IPS-15b (cell line): ENCODE measurements around the gene SGTB.
"Not testable (repeated sequence)": the region's sequence is repeated elsewhere in the genome, so short reads cannot be mapped to it uniquely, and the experiment has no call there.

Experiments used
- H3K27me3 ChIP-seq: one replicate; pipeline ENCODE4 v1.6.1; 2013; ENCODE audit warnings: low read length; ENCODE audit not compliant: control insufficient read depth, insufficient read depth
- H3K36me3 ChIP-seq: one replicate; pipeline ENCODE4 v1.6.1; 2013; ENCODE audit warnings: low read length; ENCODE audit not compliant: control insufficient read depth, insufficient read depth
- H3K4me1 ChIP-seq: one replicate; pipeline ENCODE4 v1.6.1; 2013; ENCODE audit warnings: mild to moderate bottlenecking, low read length; ENCODE audit not compliant: control insufficient read depth, insufficient read depth
- H3K4me3 ChIP-seq: one replicate; pipeline ENCODE4 v1.5.1; 2013; ENCODE audit warnings: low read depth, low read length
- H3K9ac ChIP-seq: one replicate; pipeline ENCODE4 v1.6.1; 2013; ENCODE audit warnings: low read depth, mild to moderate bottlenecking, low read length
- H3K9me3 ChIP-seq: one replicate; pipeline ENCODE4 v1.6.1; 2013; ENCODE audit warnings: mild to moderate bottlenecking, low read length; ENCODE audit not compliant: control insufficient read depth, insufficient read depth

Gene SGTB

DNA sequence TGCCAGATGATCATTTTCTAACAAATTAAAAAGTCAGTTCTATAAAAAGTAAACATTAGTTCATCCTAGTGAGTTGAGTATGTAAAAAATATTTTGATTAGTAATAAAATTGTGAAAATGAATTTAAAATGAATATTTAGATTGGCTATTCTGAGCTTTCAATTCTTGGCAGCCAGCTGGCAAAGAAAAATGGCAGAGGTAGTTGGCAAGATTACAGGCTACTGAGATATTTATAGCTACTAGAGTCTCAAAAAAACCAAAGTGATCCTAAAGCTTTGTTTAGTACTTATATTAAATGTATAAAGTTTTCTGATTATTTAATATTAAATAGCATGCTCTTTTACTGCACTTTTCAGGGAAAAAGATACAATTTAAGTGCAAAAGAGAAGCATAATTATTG is 25.0 kb downstream of the SGTB start:
- H3K4me1 ChIP-seq: peaks cover 3% of the 10 kb centered on the region
- no peak overlapping the region for H3K4me3 ChIP-seq
- H3K9me3 ChIP-seq: no peaks in the 10 kb centered on the region
- no peaks in the 10 kb centered on the region for H3K27me3 ChIP-seq
- H3K36me3 ChIP-seq: no peaks in the 10 kb centered on the region
- H3K9ac ChIP-seq: no peak overlapping the region

GRCh38 chr5:65695896-65696295 is 26.0 kb downstream of the SGTB start:
- Histone ChIP-seq H3K4me3 (no peak overlapping the region), H3K4me1 (peaks cover 3% of the 10 kb centered on the region)

DNA sequence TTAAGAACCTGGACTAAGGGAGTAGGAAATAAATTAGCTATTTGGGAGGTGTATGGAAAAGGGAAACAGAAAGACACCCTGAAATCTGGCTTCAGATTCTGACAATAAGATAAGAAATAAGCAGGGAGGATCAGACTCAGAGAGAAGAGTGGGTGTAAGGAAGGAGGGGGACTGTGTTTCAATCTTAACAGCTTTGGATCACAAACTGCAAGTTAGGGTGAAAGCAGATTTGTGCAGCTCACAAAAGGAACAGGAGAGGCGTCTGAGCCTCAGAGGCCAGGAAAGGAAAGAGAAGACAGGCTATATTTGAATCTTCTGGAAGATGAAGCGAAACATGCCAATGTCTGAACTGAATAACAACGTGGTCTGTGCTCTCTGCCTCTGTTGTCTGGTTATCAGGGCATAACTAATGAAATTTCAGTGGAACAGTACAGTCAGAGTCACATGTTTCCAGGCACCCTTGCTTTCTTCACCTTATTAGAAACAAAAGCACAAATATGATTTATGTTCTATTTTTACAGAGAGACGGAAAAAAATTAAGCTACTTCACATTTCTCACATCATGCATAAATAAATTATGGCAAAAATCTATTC is 26.6 kb downstream of the SGTB start:
- peaks cover 3% of the 10 kb centered on the region for H3K4me1 ChIP-seq
- H3K36me3 ChIP-seq: no peaks in the 10 kb centered on the region
- H3K27me3 ChIP-seq: no peaks in the 10 kb centered on the region

More at GRCh38 chr5:65695896-65696295, 26.0 kb downstream of the SGTB start:
- Histone ChIP-seq H3K27me3 (no peaks in the 10 kb centered on the region), H3K9ac (no peak overlapping the region), H3K36me3 (no peaks in the 10 kb centered on the region), H3K9me3 (no peaks in the 10 kb centered on the region)

DNA sequence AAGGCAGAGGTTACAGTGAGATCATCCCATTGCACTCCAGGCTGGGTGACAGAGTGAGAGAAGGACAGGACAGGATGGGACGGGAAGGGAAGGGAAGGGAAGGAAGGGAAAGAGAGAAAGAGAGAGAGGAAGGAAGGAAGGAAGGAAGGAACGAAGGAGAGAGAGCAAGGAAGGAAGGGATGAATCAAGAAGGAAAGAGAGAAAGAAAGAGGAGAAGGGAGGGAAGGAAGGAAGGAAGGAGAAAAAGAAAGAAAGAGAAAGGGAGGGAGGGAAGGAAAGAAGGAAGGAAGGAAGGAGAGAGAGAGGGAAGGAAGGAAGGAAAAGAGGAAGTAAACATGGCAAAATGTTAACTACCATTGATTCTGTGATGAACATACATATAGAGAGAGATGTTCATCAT is 28.8 kb downstream of the SGTB start:
- Histone ChIP-seq H3K9me3 (no peaks in the 10 kb centered on the region), H3K4me1 (peaks cover 3% of the 10 kb centered on the region), H3K9ac (no peak overlapping the region), H3K4me3 (no peak overlapping the region), H3K36me3 (no peaks in the 10 kb centered on the region), H3K27me3 (no peaks in the 10 kb centered on the region)

More for the DNA sequence above, 26.6 kb downstream of the SGTB start:
- no peak overlapping the region for H3K4me3 ChIP-seq
- no peaks in the 10 kb centered on the region for H3K9me3 ChIP-seq
- H3K9ac ChIP-seq: no peak overlapping the region

DNA sequence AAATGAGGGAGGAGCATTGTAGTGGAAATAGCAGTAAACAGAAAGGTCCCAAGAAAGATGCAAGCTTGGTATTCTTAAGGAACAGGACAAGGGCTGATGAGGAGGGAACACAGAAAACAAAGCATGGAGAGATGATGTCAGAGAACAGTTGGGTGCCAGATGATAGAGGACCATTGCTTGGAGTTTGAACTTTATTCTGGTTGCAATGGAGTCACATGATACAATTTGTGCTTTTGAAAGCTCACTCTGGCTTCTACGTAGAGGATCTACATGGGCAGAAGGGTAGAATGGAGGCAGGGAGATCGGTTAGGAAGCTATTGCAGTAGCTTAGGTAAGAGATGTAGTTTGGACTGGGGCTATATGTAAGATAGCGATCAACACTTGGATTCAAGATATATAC is 39.8 kb downstream of the SGTB start:
- H3K36me3 ChIP-seq: peaks cover 12% of the 10 kb centered on the region
- no peak overlapping the region for H3K9ac ChIP-seq

DNA sequence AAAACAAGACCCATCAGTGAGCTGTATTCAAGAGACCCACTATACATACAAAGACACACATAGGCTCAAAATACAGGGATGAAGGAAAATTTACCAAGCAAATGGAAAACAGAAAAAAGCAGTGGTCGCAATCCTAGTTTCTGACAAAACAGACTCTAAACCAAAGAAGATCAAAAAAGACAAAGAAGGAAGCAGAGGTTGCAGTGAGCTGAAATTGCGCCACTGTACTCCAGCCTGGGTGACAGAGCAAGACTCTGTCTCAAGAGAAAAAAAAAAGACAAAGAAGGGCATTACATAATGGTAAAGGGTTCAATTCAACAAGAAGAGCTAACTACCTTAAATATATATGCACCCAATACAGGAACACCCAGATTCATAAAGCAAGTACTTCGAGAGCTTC is 45.9 kb downstream of the SGTB start:
- not testable (repeated sequence) for H3K9ac ChIP-seq, H3K36me3 ChIP-seq, H3K4me1 ChIP-seq, H3K4me3 ChIP-seq, H3K27me3 ChIP-seq, H3K9me3 ChIP-seq

More for the DNA sequence above, 39.8 kb downstream of the SGTB start:
- Histone ChIP-seq H3K4me3 (no peak overlapping the region), H3K4me1 (no peaks in the 10 kb centered on the region), H3K9me3 (no peaks in the 10 kb centered on the region), H3K27me3 (no peaks in the 10 kb centered on the region)

- H3K4me3 ChIP-seq: no peak overlapping the region
- no peaks in the 10 kb centered on the region for H3K27me3 ChIP-seq
- H3K4me1 ChIP-seq: no peaks in the 10 kb centered on the region
- H3K9ac ChIP-seq: no peak overlapping the region
- H3K9me3 ChIP-seq: no peaks in the 10 kb centered on the region
- H3K36me3 ChIP-seq: peaks cover under 1% of the 10 kb centered on the region
Measured at GRCh38 chr5:65674749-65675148, 47.2 kb downstream of the SGTB start.

GRCh38 chr5:65672796-65673195 is 49.1 kb downstream of the SGTB start:
- H3K27me3 ChIP-seq: no peaks in the 10 kb centered on the region
- no peak overlapping the region for H3K9ac ChIP-seq
- no peak overlapping the region for H3K4me3 ChIP-seq
- no peaks in the 10 kb centered on the region for H3K9me3 ChIP-seq
- no peaks in the 10 kb centered on the region for H3K4me1 ChIP-seq
- H3K36me3 ChIP-seq: no peaks in the 10 kb centered on the region

DNA sequence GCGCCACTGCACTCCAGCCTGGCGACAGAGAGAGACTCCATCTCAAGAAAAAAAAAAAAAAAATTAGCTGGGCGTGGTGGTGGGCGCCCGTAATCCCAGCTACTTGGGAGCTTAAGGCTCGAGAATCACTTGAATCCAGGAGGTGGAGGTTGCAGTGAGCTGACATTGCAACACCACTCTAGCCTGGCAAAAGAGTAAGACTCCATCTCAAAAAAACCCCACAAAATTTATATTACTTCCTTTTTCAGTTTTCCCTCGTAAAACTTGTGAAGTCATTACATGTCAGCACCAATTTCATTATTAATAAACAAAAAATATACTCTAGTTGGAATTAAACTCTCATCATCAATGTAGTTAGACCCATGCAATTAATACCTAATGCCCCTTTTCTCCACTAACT is 53.2 kb downstream of the SGTB start:
- Histone ChIP-seq H3K9me3 (no peaks in the 10 kb centered on the region), H3K27me3 (no peaks in the 10 kb centered on the region), H3K36me3 (no peaks in the 10 kb centered on the region)

DNA sequence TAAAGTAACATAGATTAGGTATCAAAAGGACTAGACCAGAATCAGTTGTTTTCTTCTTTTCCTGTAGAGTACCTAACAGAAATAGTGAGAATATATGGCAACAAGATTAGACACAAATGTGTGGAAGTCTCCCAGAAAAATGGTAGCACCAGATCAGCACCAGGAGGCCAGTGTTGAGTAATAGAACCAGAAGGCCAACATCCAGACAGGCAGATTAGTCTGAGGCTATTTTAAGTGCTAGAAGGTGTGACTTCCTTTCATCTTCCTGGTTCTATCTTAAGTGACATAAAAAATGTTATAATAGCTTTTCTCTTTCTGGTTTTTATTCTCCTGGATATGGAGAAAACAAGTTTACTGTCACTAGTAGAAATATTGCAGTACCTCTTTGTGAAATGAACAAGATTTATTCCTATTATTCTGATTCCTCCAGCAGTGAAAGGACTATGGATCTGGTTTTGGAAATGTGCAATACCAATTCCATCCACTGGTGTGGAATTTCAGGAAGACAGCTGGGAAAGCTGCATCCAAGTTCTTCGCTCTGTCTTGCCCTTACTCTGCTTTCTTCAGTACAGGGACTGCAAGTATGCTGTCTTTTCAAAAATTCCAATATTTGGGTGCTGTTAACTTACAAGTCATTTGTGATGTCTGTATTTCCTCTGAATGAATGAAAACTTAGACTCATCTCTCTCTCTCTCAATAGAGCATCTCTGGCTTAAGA is 57.9 kb downstream of the SGTB start:
- Histone ChIP-seq H3K4me3 (no peak overlapping the region), H3K9ac (no peak overlapping the region), H3K27me3 (no peaks in the 10 kb centered on the region), H3K4me1 (no peaks in the 10 kb centered on the region), H3K36me3 (no peaks in the 10 kb centered on the region), H3K9me3 (no peaks in the 10 kb centered on the region)

More for the DNA sequence above, 53.2 kb downstream of the SGTB start:
- Histone ChIP-seq H3K9ac (no peak overlapping the region), H3K4me1 (no peaks in the 10 kb centered on the region), H3K4me3 (no peak overlapping the region)

- no peaks in the 10 kb centered on the region for H3K27me3 ChIP-seq
- no peaks in the 10 kb centered on the region for H3K36me3 ChIP-seq
- H3K4me1 ChIP-seq: no peaks in the 10 kb centered on the region
- H3K9ac ChIP-seq: no peak overlapping the region
- no peak overlapping the region for H3K4me3 ChIP-seq
- no peaks in the 10 kb centered on the region for H3K9me3 ChIP-seq
Measured at GRCh38 chr5:65654713-65655112, 67.2 kb downstream of the SGTB start.

GRCh38 chr5:65651144-65651543 is 70.8 kb downstream of the SGTB start:
- H3K4me3 ChIP-seq: no peak overlapping the region
- H3K27me3 ChIP-seq: no peaks in the 10 kb centered on the region
- H3K9ac ChIP-seq: no peak overlapping the region
- no peaks in the 10 kb centered on the region for H3K4me1 ChIP-seq
- H3K36me3 ChIP-seq: no peaks in the 10 kb centered on the region
- no peaks in the 10 kb centered on the region for H3K9me3 ChIP-seq
